SK-N-MC (cell line): ENCODE data around the gene HOXB7.

ENCODE experiments used
- EZH2 ChIP-seq: fragments of 200-600 bp; sonication (generic); IDR thresholded peaks from one replicate; pipeline ENCODE4 v1.6.1; 2017; ENCODE audit warnings: antibody characterized with exemption
- FOXP2 ChIP-seq: optimal IDR thresholded peaks from 2 replicates; pipeline ENCODE3; 2011; ENCODE audit warnings: mild to moderate bottlenecking, moderate library complexity; ENCODE audit not compliant: insufficient read depth; ENCODE audit errors: extremely low read length, control extremely low read depth
- POLR2AphosphoS5 ChIP-seq: IDR thresholded peaks from 2 replicates; pipeline ENCODE4 v1.6.1; 2012; ENCODE audit warnings: mild to moderate bottlenecking, low read depth, low read length, borderline replicate concordance

- TF ChIP-seq EZH2 (no peak), POLR2AphosphoS5 (no peak), FOXP2 (no peak)
These were observed 16.1 kb downstream of the HOXB7 start for GRCh38 chr17:48594538-48595277.
